GM19463 (cell line): ENCODE measurements around the gene SESN1.

Experiments
- ATAC-seq: cut with Tn5 transposase; IDR thresholded peaks from one replicate; pipeline ENCODE4 v1.9.1; 2021; ENCODE audit warnings: mild to moderate bottlenecking, moderate library complexity; ENCODE audit not compliant: unreplicated experiment

The SESN1 gene

GRCh38 chr6:109033655-109034054, 61.0 kb downstream of the SESN1 start:
- no peak for ATAC-seq

GRCh38 chr6:109031416-109031815, 63.2 kb downstream of the SESN1 start:
- ATAC-seq = no peak

- ATAC-seq = no peak
Observed at GRCh38 chr6:109029313-109029712, 65.3 kb downstream of the SESN1 start.

GRCh38 chr6:109028439-109028838, 66.2 kb downstream of the SESN1 start:
- ATAC-seq = no peak

- ATAC-seq = no peak
Observed at GRCh38 chr6:109027964-109028363, 66.7 kb downstream of the SESN1 start.

DNA sequence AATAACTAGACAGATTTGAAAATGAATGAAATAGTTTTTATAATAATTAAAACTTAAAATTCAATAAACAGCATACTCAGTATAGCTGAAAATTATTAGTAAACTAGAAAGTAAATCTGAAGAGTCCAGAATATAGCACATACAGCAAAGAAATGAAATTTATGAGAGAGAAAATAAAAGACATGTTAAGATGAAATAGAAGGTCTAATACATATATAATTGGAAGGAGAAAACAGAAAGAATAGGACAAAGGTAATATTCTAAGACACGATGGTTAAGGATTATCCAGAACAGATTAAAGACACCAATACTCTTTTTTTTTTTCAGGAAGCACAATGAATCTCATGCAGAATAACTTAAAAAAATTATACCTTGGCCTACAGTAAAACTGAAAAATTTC, 69.0 kb downstream of the SESN1 start:
- no peak for ATAC-seq

DNA sequence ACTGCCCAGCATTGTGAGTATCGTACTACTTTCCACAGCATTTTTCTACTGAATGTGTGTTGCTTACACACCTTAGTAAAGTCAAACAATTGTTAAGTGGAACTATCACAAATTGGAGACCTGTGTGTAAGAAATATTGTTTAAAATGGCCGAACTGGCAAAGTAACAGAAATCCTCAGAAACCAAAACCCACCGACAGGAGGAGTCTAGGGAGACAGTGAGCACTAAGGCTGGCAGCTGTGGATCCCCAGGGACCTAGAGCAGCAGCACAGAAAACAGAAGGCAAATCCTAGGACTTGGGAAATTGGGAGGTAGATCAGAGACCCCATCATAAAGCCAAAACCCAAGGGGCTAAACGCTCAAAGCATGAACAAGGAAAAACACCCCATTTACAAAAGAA, 69.9 kb downstream of the SESN1 start:
- ATAC-seq = no peak

- ATAC-seq = no peak
Observed at GRCh38 chr6:109024368-109024767, 70.3 kb downstream of the SESN1 start.

DNA sequence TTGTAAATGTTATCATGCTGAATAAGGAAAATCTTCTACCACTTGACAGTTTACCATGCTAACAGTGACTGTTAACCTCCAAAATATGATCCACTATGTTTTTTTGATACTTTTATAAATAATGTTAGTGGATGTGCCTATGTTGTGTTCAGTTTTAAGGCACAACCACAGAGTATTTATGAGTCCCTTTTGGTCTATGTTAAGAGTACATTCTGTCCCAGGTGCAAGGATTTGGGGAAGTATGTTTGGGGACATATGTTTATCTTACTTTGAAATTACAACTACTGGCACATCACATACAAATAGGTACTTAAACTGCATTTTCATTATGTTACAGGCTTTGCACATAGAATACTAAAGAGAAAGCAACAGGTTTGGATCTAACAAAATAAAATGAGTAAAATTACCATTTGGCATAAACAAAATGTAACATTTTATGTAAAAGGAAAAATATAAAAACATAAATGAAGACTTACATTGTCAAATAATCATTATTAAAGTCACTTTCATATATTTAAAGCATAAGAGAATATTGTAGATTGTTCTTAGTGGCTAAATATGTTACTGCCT, 71.2 kb downstream of the SESN1 start:
- ATAC-seq = no peak

DNA sequence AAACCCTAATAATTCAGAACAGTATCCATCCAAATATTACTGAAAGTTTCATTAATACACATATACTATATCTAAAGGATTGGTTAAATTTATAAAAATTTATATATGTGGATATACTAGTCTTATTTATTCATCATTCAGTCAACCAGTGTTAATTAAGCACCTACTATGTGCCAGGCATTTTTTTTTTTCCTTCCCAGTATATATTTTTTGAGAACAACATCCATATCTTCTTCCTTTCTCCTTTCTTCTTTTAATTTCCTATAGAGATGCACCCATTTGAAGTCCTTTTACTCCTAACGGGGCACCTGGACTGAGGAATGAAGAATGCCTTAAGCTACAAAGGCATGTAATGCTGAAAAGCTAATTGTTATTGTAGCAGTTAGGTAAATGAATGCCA, 72.8 kb downstream of the SESN1 start:
- no peak for ATAC-seq

DNA sequence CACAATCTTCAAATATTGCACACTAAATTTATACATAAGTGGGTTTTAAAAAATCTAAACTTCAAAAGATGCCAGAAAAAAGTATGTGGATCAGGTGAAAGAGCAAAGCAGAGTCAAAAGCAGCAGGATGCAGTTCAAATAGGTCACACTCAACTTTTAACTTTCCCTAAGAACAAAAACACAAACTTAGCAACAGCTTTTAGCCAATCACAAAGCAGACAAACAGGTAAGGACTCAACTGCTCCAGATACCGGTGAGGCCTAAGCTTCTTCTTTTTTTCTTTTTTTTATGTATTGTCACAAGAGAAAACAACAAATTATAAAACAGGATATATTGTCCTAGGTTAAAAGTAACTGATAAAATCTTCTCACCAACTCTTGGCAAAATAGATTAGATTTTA, 74.7 kb downstream of the SESN1 start:
- no peak for ATAC-seq

DNA sequence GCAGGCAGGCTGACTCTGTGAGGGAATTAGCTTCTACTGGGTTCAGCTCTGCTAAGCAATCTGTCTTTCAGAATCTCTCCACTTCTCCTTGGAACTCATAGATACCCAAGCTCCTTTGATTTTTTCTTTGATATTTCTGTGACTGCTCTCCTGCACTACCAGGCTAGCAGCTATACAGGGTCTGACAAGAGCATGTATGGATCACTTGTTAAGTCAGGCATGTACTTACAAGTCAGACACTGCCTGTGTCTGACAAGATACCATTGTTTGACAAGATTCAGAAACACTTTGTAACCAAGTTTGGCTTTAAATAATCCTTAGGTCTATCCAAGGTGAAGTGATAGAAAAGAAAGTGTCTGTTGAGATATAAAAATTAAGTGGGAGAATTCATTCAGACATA, 79.5 kb downstream of the SESN1 start:
- no peak for ATAC-seq

GRCh38 chr6:109014606-109015005, 80.0 kb downstream of the SESN1 start:
- no peak for ATAC-seq

GRCh38 chr6:109013656-109014305, 80.9 kb downstream of the SESN1 start:
- ATAC-seq = no peak

DNA sequence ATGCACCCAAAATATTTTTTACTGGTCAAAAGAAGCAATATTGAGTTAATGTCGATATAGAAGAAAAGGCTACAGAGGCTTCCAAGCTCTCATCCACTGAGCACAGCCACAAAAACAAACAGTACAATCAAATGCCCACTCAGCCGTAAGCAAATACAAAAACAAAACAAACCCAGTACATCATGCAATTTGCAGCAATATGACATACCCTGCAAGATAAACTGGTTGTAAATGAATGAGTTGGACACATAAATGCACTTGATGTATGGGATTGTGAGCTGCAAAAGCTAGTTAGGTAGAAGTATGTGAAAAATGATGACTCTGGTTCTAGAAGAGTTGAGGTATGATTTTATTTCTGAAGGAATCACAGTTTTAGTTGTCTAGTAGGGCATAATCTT, 83.9 kb downstream of the SESN1 start:
- ATAC-seq = no peak

DNA sequence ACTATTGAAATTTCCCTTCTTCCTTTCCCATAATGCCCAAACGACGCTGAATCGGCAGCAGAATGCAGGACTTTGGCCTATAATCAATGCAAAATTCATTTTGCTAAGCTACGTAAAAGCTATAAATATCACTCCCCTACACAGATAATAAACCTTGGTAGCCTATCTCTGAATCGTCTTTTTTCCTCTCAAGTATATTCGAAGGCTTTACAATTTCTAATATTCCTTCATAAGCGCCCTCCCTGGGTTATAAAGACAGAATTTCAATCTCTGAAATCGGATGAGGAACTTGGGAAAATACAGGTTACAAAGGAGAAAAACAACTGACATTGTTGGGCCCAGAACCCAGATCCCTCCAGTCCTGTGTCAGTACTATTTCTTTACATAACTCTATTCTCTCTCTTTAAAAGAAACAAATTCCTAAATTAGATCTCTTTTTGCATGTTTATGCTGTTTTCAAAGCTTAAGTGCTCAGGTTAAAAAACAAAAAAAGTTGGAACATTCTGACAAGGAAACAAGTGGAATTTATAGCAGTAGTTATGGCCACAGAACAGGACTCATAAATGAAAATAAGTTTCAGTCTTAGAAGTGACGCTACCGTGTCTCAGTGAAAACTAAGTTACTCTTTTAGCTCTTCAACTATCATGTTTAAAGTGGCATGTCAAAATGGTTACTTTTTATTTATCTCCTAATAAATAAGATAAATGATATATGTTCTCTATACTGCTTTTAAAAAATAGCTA, 84.5 kb downstream of the SESN1 start:
- ATAC-seq = no peak

- ATAC-seq = peak; percentile 97
Observed at GRCh38 chr6:109009236-109009961, 85.2 kb downstream of the SESN1 start.

GRCh38 chr6:109008537-109009235, 86.0 kb downstream of the SESN1 start:
- peak; percentile 18 for ATAC-seq

DNA sequence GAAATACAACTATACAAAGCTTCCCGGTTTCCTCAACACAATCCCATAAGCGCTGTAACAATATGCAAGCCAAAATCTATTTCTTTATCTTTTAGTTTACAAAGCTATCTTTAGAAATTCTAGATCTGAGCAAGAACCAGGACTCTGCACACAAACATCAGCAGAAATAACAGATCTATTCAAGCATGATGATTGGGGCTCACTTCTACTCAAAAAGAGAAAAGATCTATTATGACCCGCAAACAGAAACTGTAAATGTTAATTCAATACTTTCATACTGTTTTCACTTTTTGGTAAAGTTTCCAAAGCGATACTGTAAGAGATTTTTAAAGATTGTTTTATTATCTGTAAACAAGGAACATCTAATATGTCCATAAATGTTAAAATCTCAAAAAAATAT, 86.6 kb downstream of the SESN1 start:
- peak; percentile 29 for ATAC-seq

- ATAC-seq = no peak
Observed at GRCh38 chr6:109007521-109007920, 87.1 kb downstream of the SESN1 start.

- ATAC-seq = no peak
Observed at GRCh38 chr6:109006818-109007217, 87.8 kb downstream of the SESN1 start.
